ENCODE data around the gene CIAO2B. TPM values are rescaled to one million over a fixed set of nuclear protein-coding genes. Genes with fewer than 3 reads are reported as not detected.
"Not testable (repeated sequence)": the region's sequence is repeated elsewhere in the genome, so short reads cannot be mapped to it uniquely, and the experiment has no call there.

Gene CIAO2B
- polyA plus RNA-seq, 1 experiment = 171 TPM

DNA sequence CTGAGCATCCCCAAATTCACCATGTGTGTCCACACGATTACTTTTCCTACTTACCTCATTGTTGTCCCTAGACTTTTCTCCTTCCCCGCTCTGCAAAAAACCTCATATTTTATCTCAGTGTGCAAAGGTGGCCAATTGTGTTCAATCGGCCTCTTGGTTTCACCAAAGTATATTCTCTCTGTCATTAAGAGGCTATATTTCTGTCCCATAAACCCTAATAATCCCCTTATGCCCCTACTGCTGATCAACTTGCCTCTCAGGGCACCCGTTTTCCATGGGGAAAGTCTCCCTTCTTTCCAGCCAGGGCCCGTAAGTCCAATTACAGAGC, 12.7 kb upstream of the CIAO2B start:
- ChIA-PET CTCF (interaction anchor here (0.9 to 1.8 kb wide), 6 partner anchors 9 to 208 kb away, joined by 3 to 10 read pairs (median 4); partner anchors contain the start of gene CES3), POLR2A (interaction anchor here (0.6 kb wide), 1 partner anchor 1581 kb away, joined by 4 read pairs; no protein-coding TSS in a partner anchor)
- Histone ChIP-seq H3K36me3 (ENCODE audit: control insufficient read depth, insufficient read depth, low read length) (peaks cover 9% of the 10 kb centered on the region), H3K27me3 (ENCODE audit: control insufficient read depth, insufficient read depth, low read length) (peaks cover 7% of the 10 kb centered on the region), H3K4me3 (ENCODE audit: low read depth, low read length) (no peak overlapping the region)
- DNase-seq (ENCODE audit: low read depth) = no peak
- TF ChIP-seq, protein P1, sequence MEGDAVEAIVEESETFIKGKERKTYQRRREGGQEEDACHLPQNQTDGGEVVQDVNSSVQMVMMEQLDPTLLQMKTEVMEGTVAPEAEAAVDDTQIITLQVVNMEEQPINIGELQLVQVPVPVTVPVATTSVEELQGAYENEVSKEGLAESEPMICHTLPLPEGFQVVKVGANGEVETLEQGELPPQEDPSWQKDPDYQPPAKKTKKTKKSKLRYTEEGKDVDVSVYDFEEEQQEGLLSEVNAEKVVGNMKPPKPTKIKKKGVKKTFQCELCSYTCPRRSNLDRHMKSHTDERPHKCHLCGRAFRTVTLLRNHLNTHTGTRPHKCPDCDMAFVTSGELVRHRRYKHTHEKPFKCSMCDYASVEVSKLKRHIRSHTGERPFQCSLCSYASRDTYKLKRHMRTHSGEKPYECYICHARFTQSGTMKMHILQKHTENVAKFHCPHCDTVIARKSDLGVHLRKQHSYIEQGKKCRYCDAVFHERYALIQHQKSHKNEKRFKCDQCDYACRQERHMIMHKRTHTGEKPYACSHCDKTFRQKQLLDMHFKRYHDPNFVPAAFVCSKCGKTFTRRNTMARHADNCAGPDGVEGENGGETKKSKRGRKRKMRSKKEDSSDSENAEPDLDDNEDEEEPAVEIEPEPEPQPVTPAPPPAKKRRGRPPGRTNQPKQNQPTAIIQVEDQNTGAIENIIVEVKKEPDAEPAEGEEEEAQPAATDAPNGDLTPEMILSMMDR (IDR thresholded peaks at IDR 0.05; ENCODE audit: insufficient read depth, low read depth, low read length) = no peak

DNA sequence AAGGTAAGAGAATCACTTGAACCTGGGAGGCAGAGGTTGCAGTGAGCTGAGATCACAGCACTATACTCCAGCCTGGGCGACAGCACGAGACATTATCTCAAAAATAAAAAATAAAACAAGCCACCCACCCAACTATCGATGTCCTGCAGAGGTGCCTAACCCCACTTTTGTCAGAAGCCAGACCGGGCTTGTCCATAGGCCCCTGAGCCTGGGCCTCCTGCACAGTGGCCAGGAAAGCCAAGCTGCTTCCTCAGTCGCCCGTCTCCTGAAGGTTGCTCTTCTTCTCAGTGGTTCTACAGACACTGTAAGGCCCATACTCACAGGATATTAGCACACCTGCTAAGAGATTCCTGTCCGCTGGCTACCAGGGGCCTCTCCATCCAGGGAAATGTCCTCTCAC, 12.3 kb upstream of the CIAO2B start:
- DNase-seq (ENCODE audit: low read depth) = no peak
- H3K27me3 ChIP-seq (ENCODE audit: control insufficient read depth, insufficient read depth, low read length) = peaks cover 7% of the 10 kb centered on the region
- H3K36me3 ChIP-seq (ENCODE audit: control insufficient read depth, insufficient read depth, low read length) = peaks cover 12% of the 10 kb centered on the region
- H3K4me3 ChIP-seq (ENCODE audit: low read depth, low read length) = no peak overlapping the region
- POLR2A ChIA-PET = no interaction called here
- CTCF ChIA-PET = interaction anchor here (1.0 to 3.3 kb wide), 6 partner anchors 14 to 209 kb away, joined by 3 to 26 read pairs (median 4); partner anchors contain the start of gene CES3
- TF ChIP-seq, protein P1 (IDR thresholded peaks at IDR 0.05; ENCODE audit: insufficient read depth, low read depth, low read length) = no peak

DNA sequence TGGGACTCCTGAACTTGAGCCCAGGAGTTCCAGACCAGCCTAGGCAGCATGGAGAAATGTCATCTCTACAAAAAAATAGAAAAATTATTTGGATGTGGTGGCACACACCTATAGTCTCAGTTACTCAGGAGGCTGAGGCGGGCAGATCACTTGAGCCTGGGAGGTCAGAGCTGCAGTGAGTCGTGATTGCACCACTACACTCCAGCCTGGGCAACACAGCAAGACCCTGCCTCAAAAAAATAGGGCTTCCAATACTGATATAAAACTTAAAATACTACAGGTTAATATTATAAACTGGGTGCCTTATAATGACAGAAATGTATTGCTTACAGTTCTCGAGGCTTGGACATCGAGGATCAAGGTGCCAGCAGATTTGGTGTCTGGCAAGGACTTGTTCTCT, 11.7 kb upstream of the CIAO2B start:
- peaks cover 7% of the 10 kb centered on the region for H3K27me3 ChIP-seq (ENCODE audit: control insufficient read depth, insufficient read depth, low read length)
- no peak for DNase-seq (ENCODE audit: low read depth)
- no peak overlapping the region for H3K4me3 ChIP-seq (ENCODE audit: low read depth, low read length)
- TF ChIP-seq, protein P1 (IDR thresholded peaks at IDR 0.05; ENCODE audit: insufficient read depth, low read depth, low read length) = no peak
- ChIA-PET POLR2A (no interaction called here), CTCF (interaction anchor here (1.0 to 3.3 kb wide), 5 partner anchors 14 to 209 kb away, joined by 3 to 26 read pairs (median 4); no protein-coding TSS in a partner anchor)
- H3K36me3 ChIP-seq (ENCODE audit: control insufficient read depth, insufficient read depth, low read length) = peaks cover 17% of the 10 kb centered on the region

DNA sequence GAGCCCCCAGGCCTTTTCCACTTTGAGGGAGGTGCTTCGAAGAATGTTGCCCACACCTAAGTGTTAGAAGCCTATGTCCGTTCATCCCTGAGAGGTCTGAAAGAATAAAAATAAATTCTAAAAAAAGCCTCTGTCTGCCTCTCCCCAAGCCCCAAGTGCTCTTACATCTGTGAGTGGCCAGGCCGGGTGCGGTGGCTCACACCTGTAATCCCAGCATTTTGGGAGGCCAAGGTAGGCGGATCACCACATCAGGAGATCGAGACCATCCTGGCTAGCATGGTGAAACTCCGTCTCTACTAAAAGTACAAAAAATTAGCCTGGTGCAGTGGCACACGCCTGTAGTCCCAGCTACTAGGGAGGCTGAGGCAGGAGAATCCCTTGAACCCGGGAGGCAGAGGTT, 10.8 kb upstream of the CIAO2B start:
- CTCF ChIA-PET = interaction anchor here (1.3 to 3.3 kb wide), 3 partner anchors 18 to 210 kb away, joined by 3 to 26 read pairs (median 4); no protein-coding TSS in a partner anchor
- DNase-seq (ENCODE audit: low read depth); H3K4me3 ChIP-seq (ENCODE audit: low read depth, low read length); H3K27me3 ChIP-seq (ENCODE audit: control insufficient read depth, insufficient read depth, low read length); POLR2A ChIA-PET: not testable (repeated sequence)
- H3K36me3 ChIP-seq (ENCODE audit: control insufficient read depth, insufficient read depth, low read length) = peaks cover 23% of the 10 kb centered on the region

DNA sequence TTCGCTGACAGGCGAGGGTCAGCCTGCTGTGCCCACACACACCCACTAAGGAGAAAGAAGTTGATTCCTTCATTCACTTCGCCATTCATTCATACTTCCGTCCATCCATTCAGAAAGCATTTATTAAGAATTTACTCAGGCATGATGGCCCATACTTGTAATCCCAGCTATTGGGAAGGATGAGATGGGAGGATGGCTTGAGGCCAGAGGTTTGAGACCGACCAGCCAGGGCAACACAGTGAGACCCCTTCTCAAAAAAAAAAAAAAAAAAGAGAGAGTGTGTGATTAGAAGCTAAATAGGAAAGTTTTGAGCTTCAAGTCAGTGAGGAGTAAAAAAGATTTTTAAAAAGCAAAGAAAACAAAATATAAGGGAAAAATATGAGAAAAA, 9.8 kb upstream of the CIAO2B start:
- POLR2A ChIA-PET = interaction anchor here (0.6 kb wide), 1 partner anchor 99 kb away, joined by 3 read pairs; no protein-coding TSS in a partner anchor
- DNase-seq (ENCODE audit: low read depth) = no peak
- TF ChIP-seq, protein P1 (IDR thresholded peaks at IDR 0.05; ENCODE audit: insufficient read depth, low read depth, low read length) = no peak

More for the DNA sequence above, 9.8 kb upstream of the CIAO2B start:
- peaks cover 27% of the 10 kb centered on the region for H3K36me3 ChIP-seq (ENCODE audit: control insufficient read depth, insufficient read depth, low read length)
- CTCF ChIA-PET = interaction anchor here (0.6 to 3.3 kb wide), 5 partner anchors 28 to 211 kb away, joined by 3 to 26 read pairs (median 5); no protein-coding TSS in a partner anchor
- no peak overlapping the region for H3K4me3 ChIP-seq (ENCODE audit: low read depth, low read length)
- H3K27me3 ChIP-seq (ENCODE audit: control insufficient read depth, insufficient read depth, low read length) = peaks cover 4% of the 10 kb centered on the region
